Ascending aorta (tissue), 2 donors: ENCODE data around the gene NARS2. TPM values are rescaled to one million over a fixed set of nuclear protein-coding genes. Genes with fewer than 3 reads are reported as not detected.

Source experiments
- DNase-seq, 2 donors: peaks; one replicate each; pipeline ENCODE4 v3.0.0-alpha.2; 2019; ENCODE audit warnings: low spot score in 2 of 2
- H3K27ac ChIP-seq, 2 donors: fragments of 200-600 bp; sonication (generic); one replicate each; pipeline ENCODE4 v1.5.1; 2016 to 2017; ENCODE audit warnings: mild to moderate bottlenecking in 1 of 2
- H3K27me3 ChIP-seq: fragments of 200-600 bp; sonication (generic); one replicate; pipeline ENCODE4 v1.5.1; 2017
- H3K36me3 ChIP-seq, 2 donors: fragments of 200-600 bp; sonication (generic); one replicate each; pipeline ENCODE4 v1.5.1; 2016
- H3K4me1 ChIP-seq, 2 donors: fragments of 200-600 bp; sonication (generic); one replicate each; pipeline ENCODE4 v1.5.1; 2016 to 2017; ENCODE audit warnings: mild to moderate bottlenecking in 1 of 2
- H3K4me3 ChIP-seq, 2 donors: fragments of 200-600 bp; sonication (generic); one replicate each; pipeline ENCODE4 v1.5.1; 2016 to 2017; ENCODE audit warnings: mild to moderate bottlenecking in 1 of 2
- H3K9me3 ChIP-seq, 2 donors: fragments of 200-600 bp; sonication (generic); one replicate each; pipeline ENCODE4 v1.5.1; 2016
- intact Hi-C: fragments of 100-400 bp; cut with DNase I; formaldehyde crosslinking; loops from one replicate; pipeline ENCODE4 v1.15.1; 2023
- total RNA-seq: library from RNA; depleted of rRNA; stranded (reverse); fragments of >200 nt; gene quantifications from one replicate; pipeline ENCODE4 v1.1.0, GENCODE V29; 2016
- TF ChIP-seq, protein P1 (sequence below), 3 experiments: fragments of 200-600 bp in 2 of 3; fragments of 450-650 bp in 1 of 3; sonication (generic) in 2 of 3; IDR thresholded peaks; one replicate each; pipeline ENCODE4 v1.5.1; 2016 to 2019; ENCODE audit warnings: antibody characterized with exemption in 3 of 3, mild to moderate bottlenecking in 1 of 3, moderate library complexity in 1 of 3

NARS2 gene
- total RNA-seq, 1 donor from 2014 or later = 7.8 TPM

DNA sequence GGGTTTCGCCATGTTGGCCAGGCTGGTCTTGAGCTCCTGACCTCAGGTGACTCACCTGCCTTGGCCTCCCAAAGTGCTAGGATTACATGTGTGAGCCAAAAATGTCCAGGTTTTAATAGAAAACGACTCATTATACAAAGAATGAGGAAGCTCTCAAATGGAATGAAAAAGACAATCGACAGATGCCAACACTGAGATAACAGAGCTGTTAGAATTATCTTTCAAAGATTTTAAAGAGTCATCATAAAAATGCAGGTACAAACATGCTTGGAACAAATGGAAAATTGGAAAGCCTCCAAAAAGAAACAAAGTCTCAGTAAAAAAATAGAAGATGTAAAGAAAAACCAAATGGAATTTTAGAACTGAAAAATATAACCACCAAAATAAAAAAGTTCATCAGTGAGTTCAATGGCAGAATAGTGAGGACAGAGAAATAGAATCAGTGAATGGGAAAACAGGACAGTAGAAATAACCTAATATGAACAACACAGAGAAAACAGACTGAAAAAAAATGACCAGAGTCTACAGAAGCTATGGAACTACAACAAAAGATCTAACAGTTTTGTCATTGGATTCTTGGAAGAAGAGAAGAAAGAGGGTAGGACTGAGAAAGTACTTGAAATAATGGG is 168.0 kb downstream of the NARS2 start:
- H3K4me3 ChIP-seq = no peak overlapping the region
- H3K9me3 ChIP-seq = peaks cover 9 to 16% of the 10 kb centered on the region in 2 donors
- TF ChIP-seq, protein P1, sequence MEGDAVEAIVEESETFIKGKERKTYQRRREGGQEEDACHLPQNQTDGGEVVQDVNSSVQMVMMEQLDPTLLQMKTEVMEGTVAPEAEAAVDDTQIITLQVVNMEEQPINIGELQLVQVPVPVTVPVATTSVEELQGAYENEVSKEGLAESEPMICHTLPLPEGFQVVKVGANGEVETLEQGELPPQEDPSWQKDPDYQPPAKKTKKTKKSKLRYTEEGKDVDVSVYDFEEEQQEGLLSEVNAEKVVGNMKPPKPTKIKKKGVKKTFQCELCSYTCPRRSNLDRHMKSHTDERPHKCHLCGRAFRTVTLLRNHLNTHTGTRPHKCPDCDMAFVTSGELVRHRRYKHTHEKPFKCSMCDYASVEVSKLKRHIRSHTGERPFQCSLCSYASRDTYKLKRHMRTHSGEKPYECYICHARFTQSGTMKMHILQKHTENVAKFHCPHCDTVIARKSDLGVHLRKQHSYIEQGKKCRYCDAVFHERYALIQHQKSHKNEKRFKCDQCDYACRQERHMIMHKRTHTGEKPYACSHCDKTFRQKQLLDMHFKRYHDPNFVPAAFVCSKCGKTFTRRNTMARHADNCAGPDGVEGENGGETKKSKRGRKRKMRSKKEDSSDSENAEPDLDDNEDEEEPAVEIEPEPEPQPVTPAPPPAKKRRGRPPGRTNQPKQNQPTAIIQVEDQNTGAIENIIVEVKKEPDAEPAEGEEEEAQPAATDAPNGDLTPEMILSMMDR (IDR thresholded peaks at IDR 0.05) = no peak
- H3K4me1 ChIP-seq = peaks cover 0 to 3% of the 10 kb centered on the region in 2 donors
- H3K27me3 ChIP-seq = no peaks in the 10 kb centered on the region
- H3K36me3 ChIP-seq = peaks cover 4 to 16% of the 10 kb centered on the region in 2 donors
- DNase-seq = no peak
- intact Hi-C loops = no loop called here
- H3K27ac ChIP-seq = no peak overlapping the region

DNA sequence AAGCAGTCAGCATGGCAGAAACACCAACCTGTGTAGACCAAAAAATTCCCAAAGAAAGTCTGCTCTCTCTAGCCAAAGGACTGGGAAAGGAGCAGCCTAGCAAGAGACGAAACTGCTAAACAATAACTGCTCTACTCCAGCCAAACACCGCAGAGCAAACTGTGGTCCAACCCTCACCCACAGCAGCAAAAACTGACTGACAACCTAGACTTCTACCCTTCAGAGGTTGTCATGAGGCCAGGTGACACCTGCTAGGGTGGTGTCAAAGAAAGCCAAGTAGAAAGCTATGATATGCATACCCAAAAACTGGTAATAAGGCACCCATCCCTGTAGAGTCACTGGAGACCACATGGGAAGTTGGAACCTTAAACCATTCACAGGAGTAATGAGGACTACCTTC is 168.9 kb downstream of the NARS2 start:
- Histone ChIP-seq H3K4me3 (no peak overlapping the region), H3K4me1 (peaks cover 0 to 3% of the 10 kb centered on the region in 2 donors), H3K27me3 (no peaks in the 10 kb centered on the region), H3K36me3 (peaks cover 4 to 16% of the 10 kb centered on the region in 2 donors), H3K9me3 (peaks cover 9 to 16% of the 10 kb centered on the region in 2 donors), H3K27ac (no peak overlapping the region)
- TF ChIP-seq, protein P1 (IDR thresholded peaks at IDR 0.05) = no peak
- intact Hi-C loops = no loop called here
- no peak for DNase-seq

DNA sequence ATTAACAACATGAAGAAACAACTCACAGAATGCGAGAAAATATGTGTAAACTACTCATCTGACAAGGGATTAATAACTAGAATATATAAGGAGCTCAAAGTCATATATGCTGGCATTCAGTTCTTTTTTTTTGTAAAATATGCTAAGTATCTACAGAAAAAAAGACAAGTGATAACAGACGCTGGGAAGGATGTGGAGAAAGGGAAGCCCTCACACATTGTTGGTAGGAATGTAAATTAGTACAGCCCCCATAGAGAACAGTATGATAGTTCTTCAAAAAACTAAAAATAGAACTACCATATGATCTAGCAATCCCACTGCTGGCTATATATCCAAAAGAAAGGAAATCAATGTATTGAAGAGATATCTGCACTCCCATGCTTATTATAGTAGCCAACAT is 170.9 kb downstream of the NARS2 start:
- H3K4me1 ChIP-seq = peaks cover 0 to 3% of the 10 kb centered on the region in 2 donors
- intact Hi-C loops = no loop called here
- no peak overlapping the region for H3K27ac ChIP-seq
- TF ChIP-seq, protein P1 (IDR thresholded peaks at IDR 0.05) = no peak
- no peaks in the 10 kb centered on the region for H3K9me3 ChIP-seq
- DNase-seq = no peak
- H3K36me3 ChIP-seq = no peaks in the 10 kb centered on the region
- H3K4me3 ChIP-seq = no peak overlapping the region
- no peaks in the 10 kb centered on the region for H3K27me3 ChIP-seq

DNA sequence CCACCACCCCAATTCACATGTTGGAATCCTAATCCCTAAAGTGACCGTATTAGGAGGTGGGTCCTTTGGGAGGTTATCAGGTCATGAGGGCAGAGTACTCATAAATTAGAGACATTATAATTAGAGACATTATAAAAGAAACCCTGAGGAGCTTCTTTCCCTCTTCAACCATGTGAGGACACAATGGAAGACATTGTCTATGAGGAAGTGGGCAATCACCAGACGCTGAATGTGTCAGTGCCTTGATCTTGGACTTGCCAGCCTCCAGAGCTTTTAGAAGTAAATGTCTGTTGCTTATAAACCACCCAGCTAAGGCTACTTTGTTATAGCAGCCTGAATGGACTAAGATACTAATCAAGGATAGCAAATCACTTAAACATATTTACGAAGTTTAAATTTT is 171.8 kb downstream of the NARS2 start:
- H3K36me3 ChIP-seq = no peaks in the 10 kb centered on the region
- H3K9me3 ChIP-seq = no peaks in the 10 kb centered on the region
- H3K4me3 ChIP-seq = no peak overlapping the region
- intact Hi-C loops = no loop called here
- H3K27me3 ChIP-seq = no peaks in the 10 kb centered on the region
- DNase-seq = no peak
- peaks cover 0 to 3% of the 10 kb centered on the region in 2 donors for H3K4me1 ChIP-seq
- TF ChIP-seq, protein P1 (IDR thresholded peaks at IDR 0.05) = no peak
- H3K27ac ChIP-seq = no peak overlapping the region

DNA sequence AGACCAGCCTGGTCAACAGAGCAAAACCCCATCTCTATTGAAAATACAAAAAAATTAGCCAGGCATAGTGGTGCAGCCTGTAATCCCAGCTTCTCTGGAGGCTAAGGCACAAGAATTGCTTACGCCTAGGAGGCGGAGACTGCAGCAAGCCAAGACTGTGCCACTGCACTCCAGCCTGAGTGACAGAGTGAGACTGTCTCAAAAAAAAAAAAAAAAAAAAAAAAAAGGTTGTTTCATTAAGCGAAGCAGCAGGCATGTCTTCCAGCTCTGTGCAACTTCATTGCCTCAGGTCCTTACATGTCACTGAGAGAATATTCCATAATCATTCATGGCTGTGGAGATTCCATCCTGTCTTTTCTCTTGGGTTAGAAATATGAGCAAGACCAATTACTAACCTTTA is 174.0 kb downstream of the NARS2 start:
- peaks cover 0 to 3% of the 10 kb centered on the region in 2 donors for H3K4me1 ChIP-seq
- no peaks in the 10 kb centered on the region for H3K27me3 ChIP-seq
- TF ChIP-seq, protein P1 (IDR thresholded peaks at IDR 0.05) = no peak
- H3K9me3 ChIP-seq = no peaks in the 10 kb centered on the region
- no peaks in the 10 kb centered on the region for H3K36me3 ChIP-seq
- intact Hi-C loops = no loop called here
- H3K27ac ChIP-seq = no peak overlapping the region
- DNase-seq = no peak
- no peak overlapping the region for H3K4me3 ChIP-seq

DNA sequence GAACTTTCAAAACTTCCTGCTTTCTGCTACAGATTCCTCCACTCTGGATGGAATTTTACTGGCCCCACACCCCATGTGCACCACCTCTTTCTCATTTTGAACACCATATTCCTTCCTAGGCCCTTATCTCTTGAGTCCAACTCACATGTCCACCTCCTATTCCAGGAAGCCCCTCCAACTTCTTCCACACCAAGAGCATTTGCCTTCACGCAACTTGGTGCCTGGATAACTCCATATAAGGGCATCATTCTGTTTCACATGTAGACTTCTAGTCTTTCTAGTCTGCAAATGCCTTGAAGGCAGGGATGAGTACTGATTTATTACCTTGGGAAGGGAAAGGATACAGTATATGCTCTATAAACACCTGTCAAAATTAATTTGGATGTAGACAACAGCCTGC is 174.5 kb downstream of the NARS2 start:
- Histone ChIP-seq H3K4me3 (no peak overlapping the region), H3K4me1 (peaks cover 0 to 3% of the 10 kb centered on the region in 2 donors), H3K9me3 (no peaks in the 10 kb centered on the region), H3K36me3 (no peaks in the 10 kb centered on the region), H3K27ac (no peak overlapping the region), H3K27me3 (no peaks in the 10 kb centered on the region)
- no peak for DNase-seq
- intact Hi-C loops = no loop called here
- TF ChIP-seq, protein P1 (IDR thresholded peaks at IDR 0.05) = no peak
